Body of pancreas (tissue), 4 donors: ENCODE measurements around the gene SLC22A5.

Experiments
- CTCF ChIP-seq, 7 experiments: fragments of 450-650 bp in 4 of 7; fragments of 200-600 bp in 3 of 7; sonication (generic) in 3 of 7; IDR thresholded peaks; one replicate each; pipeline ENCODE4 v1.5.1; 2016 to 2019; ENCODE audit warnings: antibody characterized with exemption in 7 of 7
- POLR2A ChIP-seq, 3 donors: fragments of 450-650 bp; IDR thresholded peaks; one replicate each; pipeline ENCODE4 v1.6.1; 2016; ENCODE audit warnings: antibody characterized with exemption in 3 of 3, mild to moderate bottlenecking in 2 of 3

- TF ChIP-seq POLR2A (IDR thresholded peaks at IDR 0.05), result no peak
- TF ChIP-seq CTCF (IDR thresholded peaks at IDR 0.05), result no peak
These were observed 59.3 kb downstream of the SLC22A5 start for GRCh38 chr5:132428484-132429462.
